GM12878 (cell line): ENCODE data around the gene TNP2. TPM values are rescaled to one million over a fixed set of nuclear protein-coding genes. Genes with fewer than 3 reads are reported as not detected.

ENCODE experiments used
- BACH1 ChIP-seq: fragments of 450-650 bp; IDR thresholded peaks from 2 replicates; pipeline ENCODE4 v1.6.1; 2017; ENCODE audit warnings: mild to moderate bottlenecking, borderline replicate concordance
- BHLHE40 ChIP-seq, 2 experiments: fragments of 450-650 bp in 1 of 2; IDR thresholded peaks; 2 replicates each; pipeline ENCODE4 v1.6.1; 2011 to 2017; ENCODE audit warnings: low read depth in 2 of 2, borderline replicate concordance in 1 of 2, improper control_type of control experiment in 1 of 2, low read length in 1 of 2, mild to moderate bottlenecking in 1 of 2
- CBX3 ChIP-seq: fragments of 200-600 bp; sonication (generic); IDR thresholded peaks from 2 replicates; pipeline ENCODE4 v1.6.1; 2016; ENCODE audit warnings: low read depth, borderline replicate concordance
- DPF2 ChIP-seq: fragments of 450-650 bp; IDR thresholded peaks from 2 replicates; pipeline ENCODE4 v1.6.1; 2017; ENCODE audit warnings: mild to moderate bottlenecking
- EED ChIP-seq: sonication (generic); IDR thresholded peaks from 2 replicates; pipeline ENCODE4 v1.6.1; 2016; ENCODE audit warnings: antibody characterized with exemption, low read depth
- ETV6 ChIP-seq, 2 experiments: fragments of 450-650 bp in 1 of 2; IDR thresholded peaks in 1 of 2; conservative IDR thresholded peaks in 1 of 2; 2 replicates each; pipeline ENCODE4 v1.6.1; 2014; ENCODE audit warnings: antibody characterized with exemption in 1 of 2, borderline replicate concordance in 1 of 2, low read depth in 1 of 2, mild to moderate bottlenecking in 1 of 2, moderate library complexity in 1 of 2
- GABPA ChIP-seq: IDR thresholded peaks from 2 replicates; pipeline ENCODE4 v1.6.1; 2014; ENCODE audit warnings: antibody characterized with exemption, low read depth, mild to moderate bottlenecking, inconsistent platforms
- IKZF1 ChIP-seq: fragments of 450-650 bp; conservative IDR thresholded peaks from 2 replicates; pipeline ENCODE4 v1.6.1; 2017; ENCODE audit warnings: antibody characterized with exemption, mild to moderate bottlenecking
- NFYA ChIP-seq: IDR thresholded peaks from 2 replicates; pipeline ENCODE4 v1.6.1; 2011; ENCODE audit warnings: low read depth, mild to moderate bottlenecking, low read length, improper control_type of control experiment, borderline replicate concordance
- PAX5 ChIP-seq: IDR thresholded peaks from 2 replicates; pipeline ENCODE4 v1.6.1; 2011; ENCODE audit warnings: low read depth, low read length, borderline replicate concordance
- PAX8 ChIP-seq: fragments of 450-650 bp; IDR thresholded peaks from 2 replicates; pipeline ENCODE4 v1.6.1; 2017; ENCODE audit warnings: mild to moderate bottlenecking, moderate library complexity
- RAD51 ChIP-seq: fragments of 450-650 bp; IDR thresholded peaks from 2 replicates; pipeline ENCODE4 v1.6.1; 2016; ENCODE audit warnings: moderate library complexity, mild to moderate bottlenecking, inconsistent platforms
- RELA ChIP-seq: fragments of 450-650 bp; IDR thresholded peaks from 2 replicates; pipeline ENCODE4 v1.8.0; 2014; ENCODE audit warnings: borderline replicate concordance; ENCODE audit not compliant: partially characterized antibody
- SMC3 ChIP-seq: IDR thresholded peaks from 2 replicates; pipeline ENCODE4 v1.6.1; 2011; ENCODE audit warnings: low read length, improper control_type of control experiment, borderline replicate concordance
- SUZ12 ChIP-seq: fragments of 200-600 bp; sonication (generic); IDR thresholded peaks from one replicate; pipeline ENCODE4 v1.6.1; 2018; ENCODE audit warnings: antibody characterized with exemption, mild to moderate bottlenecking; ENCODE audit not compliant: unreplicated experiment
- TAF1 ChIP-seq: IDR thresholded peaks from 2 replicates; pipeline ENCODE4 v1.6.1; 2011; ENCODE audit warnings: mild to moderate bottlenecking, low read depth, low read length, borderline replicate concordance
- ZBED1 ChIP-seq: IDR thresholded peaks from 2 replicates; pipeline ENCODE4 v1.6.1; 2016; ENCODE audit warnings: borderline replicate concordance
- ZSCAN29 ChIP-seq: fragments of 450-650 bp; IDR thresholded peaks from 2 replicates; pipeline ENCODE4 v1.6.1; 2017; ENCODE audit warnings: mild to moderate bottlenecking, moderate library complexity
- polyA plus RNA-seq, 11 experiments: library from polyadenylated mRNA; depleted of rRNA in 4 of 11; unstranded in 6 of 11; stranded (reverse) in 5 of 11; fragments of >200 nt; fragmentation: Nextera tagmentation in 4 of 11; fragmentation: Illumina TruSeq in 1 of 11; extraction: Ambion mirVana in 4 of 11; extraction: Trizol in 1 of 11; gene quantifications; 1 replicate in 1 of 11; 2 replicates in 10 of 11; pipeline versions ENCODE4 v1.2.1 to v1.2.3, GENCODE V29; 2011 to 2016; ENCODE audit warnings: inconsistent platforms in 2 of 11, missing spikeins in 2 of 11, low read depth in 1 of 11
- total RNA-seq, 4 experiments: library from RNA; depleted of rRNA in 3 of 4; stranded (reverse); fragments of >200 nt in 3 of 4; fragmentation: Illumina TruSeq in 1 of 4; extraction: Trizol in 1 of 4; gene quantifications; 2 replicates each; pipeline versions ENCODE4 v1.2.1 to v1.2.3, GENCODE V29; 2013 to 2021
- TF ChIP-seq, protein P1 (sequence below): fragments of 450-650 bp; formaldehyde crosslinking; IDR thresholded peaks from 2 replicates; pipeline ENCODE4 v1.5.0; 2022; ENCODE audit warnings: mild to moderate bottlenecking, missing genetic modification characterization
- TF ChIP-seq, protein P2 (sequence below): IDR thresholded peaks from 2 replicates; pipeline ENCODE4 v1.6.1; 2012; ENCODE audit warnings: improper control_type of control experiment, low read depth, low read length; ENCODE audit not compliant: insufficient replicate concordance
- TF ChIP-seq, protein P3 (sequence below): fragments of 450-650 bp; IDR thresholded peaks from 2 replicates; pipeline ENCODE4 v1.6.1; 2014; ENCODE audit warnings: mild to moderate bottlenecking
- TF ChIP-seq, protein P4 (sequence below): IDR thresholded peaks from 2 replicates; pipeline ENCODE4 v1.6.1; 2011; ENCODE audit warnings: low read depth, mild to moderate bottlenecking, low read length, moderate library complexity, borderline replicate concordance; ENCODE audit errors: extremely low read depth

Gene TNP2
- total and polyA plus RNA-seq, 10 of the 15 experiments (the other 5 are each of a cell fraction or from before 2014, with no cell fraction given) = not detected

DNA sequence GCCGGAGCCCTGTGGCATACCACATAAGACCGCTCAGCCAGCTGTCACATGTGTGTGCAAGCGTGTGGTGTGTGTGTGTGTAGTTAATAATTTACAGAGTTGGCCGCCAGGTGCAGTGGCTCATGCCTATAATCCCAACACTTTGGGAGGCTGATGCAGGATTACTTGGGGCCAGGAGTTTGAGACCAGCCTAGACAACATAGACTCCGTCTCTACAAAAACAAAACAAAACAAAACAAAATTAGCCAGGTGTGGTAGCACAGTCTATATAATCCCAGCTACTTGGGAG lies 33.5 kb downstream of the TNP2 start (continued):
- TF ChIP-seq, protein P1, sequence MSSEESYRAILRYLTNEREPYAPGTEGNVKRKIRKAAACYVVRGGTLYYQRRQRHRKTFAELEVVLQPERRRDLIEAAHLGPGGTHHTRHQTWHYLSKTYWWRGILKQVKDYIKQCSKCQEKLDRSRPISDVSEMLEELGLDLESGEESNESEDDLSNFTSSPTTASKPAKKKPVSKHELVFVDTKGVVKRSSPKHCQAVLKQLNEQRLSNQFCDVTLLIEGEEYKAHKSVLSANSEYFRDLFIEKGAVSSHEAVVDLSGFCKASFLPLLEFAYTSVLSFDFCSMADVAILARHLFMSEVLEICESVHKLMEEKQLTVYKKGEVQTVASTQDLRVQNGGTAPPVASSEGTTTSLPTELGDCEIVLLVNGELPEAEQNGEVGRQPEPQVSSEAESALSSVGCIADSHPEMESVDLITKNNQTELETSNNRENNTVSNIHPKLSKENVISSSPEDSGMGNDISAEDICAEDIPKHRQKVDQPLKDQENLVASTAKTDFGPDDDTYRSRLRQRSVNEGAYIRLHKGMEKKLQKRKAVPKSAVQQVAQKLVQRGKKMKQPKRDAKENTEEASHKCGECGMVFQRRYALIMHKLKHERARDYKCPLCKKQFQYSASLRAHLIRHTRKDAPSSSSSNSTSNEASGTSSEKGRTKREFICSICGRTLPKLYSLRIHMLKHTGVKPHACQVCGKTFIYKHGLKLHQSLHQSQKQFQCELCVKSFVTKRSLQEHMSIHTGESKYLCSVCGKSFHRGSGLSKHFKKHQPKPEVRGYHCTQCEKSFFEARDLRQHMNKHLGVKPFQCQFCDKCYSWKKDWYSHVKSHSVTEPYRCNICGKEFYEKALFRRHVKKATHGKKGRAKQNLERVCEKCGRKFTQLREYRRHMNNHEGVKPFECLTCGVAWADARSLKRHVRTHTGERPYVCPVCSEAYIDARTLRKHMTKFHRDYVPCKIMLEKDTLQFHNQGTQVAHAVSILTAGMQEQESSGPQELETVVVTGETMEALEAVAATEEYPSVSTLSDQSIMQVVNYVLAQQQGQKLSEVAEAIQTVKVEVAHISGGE (CRISPR knock-in tag) = no peak
- TF ChIP-seq GABPA (no peak), PAX5 (no peak), RAD51 (no peak; the same call in 1 of the 2 replicates), TAF1 (no peak), EED (no peak), NFYA (no peak), SMC3 (no peak), PAX8 (no peak), BHLHE40 (IDR thresholded peaks at IDR 0.05; ENCODE audit: borderline replicate concordance in 1 of 2, low read depth in 2 of 2, low read length in 1 of 2) (peak; percentile 51 to 77; a peak in 3 of 4 replicates), IKZF1 (peak; percentile 80; the same call in 1 of the 2 replicates), BACH1 (no peak), ETV6 (conservative IDR thresholded peaks at IDR 0.05 in 1 of 2, IDR thresholded peaks at IDR 0.05 in 1 of 2; ENCODE audit: borderline replicate concordance in 1 of 2, low read depth in 1 of 2) (no peak), ZBED1 (no peak), ZSCAN29 (no peak), DPF2 (peak; percentile 60), CBX3 (no peak), RELA (no peak), SUZ12 (no peak)
- TF ChIP-seq, protein P2, sequence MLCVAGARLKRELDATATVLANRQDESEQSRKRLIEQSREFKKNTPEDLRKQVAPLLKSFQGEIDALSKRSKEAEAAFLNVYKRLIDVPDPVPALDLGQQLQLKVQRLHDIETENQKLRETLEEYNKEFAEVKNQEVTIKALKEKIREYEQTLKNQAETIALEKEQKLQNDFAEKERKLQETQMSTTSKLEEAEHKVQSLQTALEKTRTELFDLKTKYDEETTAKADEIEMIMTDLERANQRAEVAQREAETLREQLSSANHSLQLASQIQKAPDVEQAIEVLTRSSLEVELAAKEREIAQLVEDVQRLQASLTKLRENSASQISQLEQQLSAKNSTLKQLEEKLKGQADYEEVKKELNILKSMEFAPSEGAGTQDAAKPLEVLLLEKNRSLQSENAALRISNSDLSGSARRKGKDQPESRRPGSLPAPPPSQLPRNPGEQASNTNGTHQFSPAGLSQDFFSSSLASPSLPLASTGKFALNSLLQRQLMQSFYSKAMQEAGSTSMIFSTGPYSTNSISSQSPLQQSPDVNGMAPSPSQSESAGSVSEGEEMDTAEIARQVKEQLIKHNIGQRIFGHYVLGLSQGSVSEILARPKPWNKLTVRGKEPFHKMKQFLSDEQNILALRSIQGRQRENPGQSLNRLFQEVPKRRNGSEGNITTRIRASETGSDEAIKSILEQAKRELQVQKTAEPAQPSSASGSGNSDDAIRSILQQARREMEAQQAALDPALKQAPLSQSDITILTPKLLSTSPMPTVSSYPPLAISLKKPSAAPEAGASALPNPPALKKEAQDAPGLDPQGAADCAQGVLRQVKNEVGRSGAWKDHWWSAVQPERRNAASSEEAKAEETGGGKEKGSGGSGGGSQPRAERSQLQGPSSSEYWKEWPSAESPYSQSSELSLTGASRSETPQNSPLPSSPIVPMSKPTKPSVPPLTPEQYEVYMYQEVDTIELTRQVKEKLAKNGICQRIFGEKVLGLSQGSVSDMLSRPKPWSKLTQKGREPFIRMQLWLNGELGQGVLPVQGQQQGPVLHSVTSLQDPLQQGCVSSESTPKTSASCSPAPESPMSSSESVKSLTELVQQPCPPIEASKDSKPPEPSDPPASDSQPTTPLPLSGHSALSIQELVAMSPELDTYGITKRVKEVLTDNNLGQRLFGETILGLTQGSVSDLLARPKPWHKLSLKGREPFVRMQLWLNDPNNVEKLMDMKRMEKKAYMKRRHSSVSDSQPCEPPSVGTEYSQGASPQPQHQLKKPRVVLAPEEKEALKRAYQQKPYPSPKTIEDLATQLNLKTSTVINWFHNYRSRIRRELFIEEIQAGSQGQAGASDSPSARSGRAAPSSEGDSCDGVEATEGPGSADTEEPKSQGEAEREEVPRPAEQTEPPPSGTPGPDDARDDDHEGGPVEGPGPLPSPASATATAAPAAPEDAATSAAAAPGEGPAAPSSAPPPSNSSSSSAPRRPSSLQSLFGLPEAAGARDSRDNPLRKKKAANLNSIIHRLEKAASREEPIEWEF = no peak
- TF ChIP-seq, protein P3, sequence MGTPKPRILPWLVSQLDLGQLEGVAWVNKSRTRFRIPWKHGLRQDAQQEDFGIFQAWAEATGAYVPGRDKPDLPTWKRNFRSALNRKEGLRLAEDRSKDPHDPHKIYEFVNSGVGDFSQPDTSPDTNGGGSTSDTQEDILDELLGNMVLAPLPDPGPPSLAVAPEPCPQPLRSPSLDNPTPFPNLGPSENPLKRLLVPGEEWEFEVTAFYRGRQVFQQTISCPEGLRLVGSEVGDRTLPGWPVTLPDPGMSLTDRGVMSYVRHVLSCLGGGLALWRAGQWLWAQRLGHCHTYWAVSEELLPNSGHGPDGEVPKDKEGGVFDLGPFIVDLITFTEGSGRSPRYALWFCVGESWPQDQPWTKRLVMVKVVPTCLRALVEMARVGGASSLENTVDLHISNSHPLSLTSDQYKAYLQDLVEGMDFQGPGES = no peak
- TF ChIP-seq, protein P4, sequence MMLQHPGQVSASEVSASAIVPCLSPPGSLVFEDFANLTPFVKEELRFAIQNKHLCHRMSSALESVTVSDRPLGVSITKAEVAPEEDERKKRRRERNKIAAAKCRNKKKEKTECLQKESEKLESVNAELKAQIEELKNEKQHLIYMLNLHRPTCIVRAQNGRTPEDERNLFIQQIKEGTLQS = no peak
